IPS DF 6.9 (cell line): Measurements from ENCODE around the gene UBE2S.

ENCODE experiments used
- DNase-seq: peaks from one replicate; pipeline ENCODE4 v3.0.0-alpha.2; 2013; ENCODE audit warnings: low read depth, low spot score
- H3K27ac ChIP-seq: one replicate; pipeline ENCODE4 v1.5.1; 2013; ENCODE audit warnings: low read length, control low read depth
- H3K27me3 ChIP-seq: 2 replicates; pipeline ENCODE4 v1.6.1; 2013; ENCODE audit warnings: mild to moderate bottlenecking, low read length; ENCODE audit not compliant: control insufficient read depth, insufficient read depth
- H3K36me3 ChIP-seq: 2 replicates; pipeline ENCODE4 v1.6.1; 2013; ENCODE audit warnings: low read length; ENCODE audit not compliant: control insufficient read depth, insufficient read depth
- H3K4me1 ChIP-seq: 2 replicates; pipeline ENCODE4 v1.6.1; 2013; ENCODE audit warnings: low read length; ENCODE audit not compliant: control insufficient read depth, insufficient read depth
- H3K4me3 ChIP-seq: 2 replicates; pipeline ENCODE4 v1.5.1; 2013; ENCODE audit warnings: mild to moderate bottlenecking, low read length
- H3K9me3 ChIP-seq: 2 replicates; pipeline ENCODE4 v1.6.1; 2013; ENCODE audit warnings: low read length, inconsistent platforms; ENCODE audit not compliant: control insufficient read depth, insufficient read depth
- WGBS: extraction: QIAGEN DNeasy Blood & Tissue Kit; methylation state at CpG from one replicate; pipeline ENCODE4 v1.1.7; 2013; ENCODE audit warnings: mixed read lengths, missing lambda C conversion rate; ENCODE audit not compliant: insufficient read length, insufficient coverage; 5-methylcytosine and 5-hydroxymethylcytosine counted together

Gene UBE2S

DNA sequence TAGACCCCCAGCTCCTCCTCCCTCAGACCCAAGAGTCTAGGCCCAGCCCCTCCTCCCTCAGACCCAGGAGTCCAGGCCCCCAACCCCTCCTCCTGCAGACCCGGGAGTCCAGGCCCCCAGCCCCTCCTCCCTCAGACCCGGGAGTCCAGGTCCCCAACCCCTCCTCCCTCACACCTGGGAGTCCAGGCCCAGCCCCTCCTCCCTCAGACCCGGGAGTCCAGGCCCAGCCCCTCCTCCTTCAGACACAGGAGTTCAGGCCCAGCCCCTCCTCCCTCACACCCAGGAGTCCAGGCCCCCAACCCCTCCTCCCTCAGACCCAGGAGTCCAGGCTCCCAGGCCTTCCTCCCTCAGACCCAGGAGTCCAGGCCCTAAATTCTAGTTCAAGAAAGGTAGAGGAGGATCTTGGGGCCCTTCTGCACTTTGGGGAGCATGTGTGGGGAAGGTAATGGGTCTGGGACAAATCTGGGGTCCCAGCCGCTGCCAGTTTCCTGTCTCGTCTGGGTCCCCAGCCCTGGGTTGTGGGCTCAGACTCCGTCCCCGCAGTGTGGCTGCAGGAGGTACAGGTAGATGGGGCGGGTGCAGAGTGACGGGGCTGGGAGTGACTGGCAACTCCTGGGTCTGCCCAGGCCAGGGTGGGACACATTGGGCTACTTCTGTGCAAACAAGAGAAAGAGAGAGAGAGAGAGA is 34.1 kb downstream of the UBE2S start:
- Histone ChIP-seq H3K4me1 (peaks cover 15% of the 10 kb centered on the region), H3K36me3 (no peaks in the 10 kb centered on the region), H3K4me3 (no peak overlapping the region), H3K27me3 (peaks cover 12% of the 10 kb centered on the region; the same call in 1 of the 2 replicates), H3K9me3 (no peaks in the 10 kb centered on the region), H3K27ac (no peak overlapping the region)
- no CpG with 5 or more reads among the region's 9 CpGs for WGBS
- no peak for DNase-seq

DNA sequence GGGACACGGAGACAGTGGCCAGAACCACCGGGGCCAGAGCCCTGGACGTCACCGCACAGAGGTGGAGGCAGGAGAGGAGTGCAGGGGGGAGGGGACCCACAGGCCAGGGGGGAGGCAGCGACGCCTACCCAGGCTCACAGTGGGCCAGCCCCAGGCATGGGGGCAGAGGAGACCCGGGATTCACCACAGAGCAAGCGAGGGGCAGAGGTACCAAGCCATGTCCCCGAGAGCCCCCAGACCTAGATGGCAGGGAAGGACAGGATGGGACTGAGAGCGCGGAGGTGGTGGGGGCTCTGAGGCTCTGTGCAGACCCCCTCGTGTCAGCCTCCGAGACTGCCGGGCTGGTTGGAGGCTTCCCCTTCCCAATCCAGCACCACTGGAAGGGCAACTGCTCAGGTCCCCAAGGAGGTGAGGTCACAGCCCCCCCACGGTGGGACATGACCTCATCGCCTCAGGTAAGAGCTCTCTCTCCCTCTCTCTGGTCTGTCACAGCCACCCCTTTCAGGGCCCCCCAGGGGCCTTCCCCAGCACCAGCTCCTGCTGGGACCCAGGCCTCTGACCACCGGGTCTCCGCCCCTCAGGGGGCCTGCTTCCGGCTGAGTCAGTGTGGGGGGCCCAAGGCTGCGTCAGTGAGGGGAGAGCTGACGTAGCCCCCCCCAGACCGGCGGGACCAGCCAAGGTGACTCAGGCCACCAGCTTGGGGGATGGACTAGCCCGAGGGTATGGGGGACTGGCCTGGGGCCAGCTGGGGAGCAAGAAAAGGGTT is 35.1 kb downstream of the UBE2S start:
- no peak for DNase-seq
- no peak overlapping the region for H3K27ac ChIP-seq
- H3K4me3 ChIP-seq: no peak overlapping the region
- no peaks in the 10 kb centered on the region for H3K36me3 ChIP-seq
- H3K27me3 ChIP-seq: peaks cover 14% of the 10 kb centered on the region; the same call in 1 of the 2 replicates
- WGBS: no CpG with 5 or more reads among the region's 24 CpGs
- H3K9me3 ChIP-seq: no peaks in the 10 kb centered on the region
- H3K4me1 ChIP-seq: peaks cover 14% of the 10 kb centered on the region

DNA sequence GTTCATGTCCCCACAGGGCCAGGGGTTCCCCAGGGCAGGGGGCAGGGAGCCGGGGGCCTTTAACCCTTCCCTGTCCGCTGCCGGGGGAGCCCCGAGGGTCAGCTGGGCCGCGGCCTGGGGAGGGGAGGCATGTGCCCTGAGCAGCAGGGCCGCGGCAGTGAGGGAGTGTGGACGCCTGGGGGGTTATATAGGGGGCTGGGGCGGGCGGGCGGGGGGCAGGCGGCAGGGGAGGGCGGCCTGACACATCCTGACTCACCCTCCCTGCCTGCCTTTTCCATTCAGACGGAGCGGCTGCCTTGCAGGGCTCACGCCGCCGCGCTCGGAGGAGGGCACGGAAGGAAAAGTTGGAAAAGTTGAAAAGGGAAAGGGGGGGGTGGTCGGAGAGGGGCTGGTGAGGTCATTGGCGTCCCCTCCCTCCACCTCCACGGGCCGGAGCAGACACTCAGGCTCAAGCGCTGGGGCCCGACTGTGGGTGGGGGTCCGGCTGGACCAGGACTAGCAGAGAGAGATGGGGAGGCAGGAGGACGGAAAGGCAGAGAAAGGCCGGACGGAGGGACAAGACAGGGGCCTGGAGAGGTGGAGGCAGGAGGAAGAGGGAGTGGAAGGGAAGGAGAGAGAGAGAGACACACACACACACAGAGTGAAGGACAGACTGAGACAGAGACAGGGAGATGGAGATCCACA is 37.1 kb downstream of the UBE2S start, which contains the start of gene IL11:
TSS of gene IL11 (minus strand) at position 159 of the 684 bp plus-strand sequence. CDS start at position 6, 153 bp downstream.
- H3K27me3 ChIP-seq: peaks cover 14% of the 10 kb centered on the region; the same call in 1 of the 2 replicates
- no peaks in the 10 kb centered on the region for H3K9me3 ChIP-seq
- peak within 1 kb of the TSS; percentile 46; the same call in 1 of the 2 replicates for H3K4me3 ChIP-seq
- H3K36me3 ChIP-seq: no peaks in the 10 kb centered on the region
- peaks cover 10% of the 10 kb centered on the region for H3K4me1 ChIP-seq
- WGBS: no CpG with 5 or more reads among the region's 32 CpGs
- H3K27ac ChIP-seq: no peak within 1 kb of the TSS
- no peak for DNase-seq

- Histone ChIP-seq H3K36me3 (no peaks in the 10 kb centered on the region), H3K27me3 (peaks cover 14% of the 10 kb centered on the region; the same call in 1 of the 2 replicates), H3K27ac (no peak overlapping the region), H3K4me3 (peak overlapping the region; percentile 46; the same call in 1 of the 2 replicates), H3K4me1 (peaks cover 10% of the 10 kb centered on the region), H3K9me3 (no peaks in the 10 kb centered on the region)
- WGBS: no CpG with 5 or more reads among the region's 59 CpGs
- DNase-seq: no peak
These were observed 37.8 kb downstream of the UBE2S start for GRCh38 chr19:55369653-55370304.

- H3K27me3 ChIP-seq: peaks cover 14% of the 10 kb centered on the region; the same call in 1 of the 2 replicates
- H3K4me1 ChIP-seq: peaks cover 7% of the 10 kb centered on the region
- no CpG with 5 or more reads among the region's 54 CpGs for WGBS
- no peaks in the 10 kb centered on the region for H3K9me3 ChIP-seq
- no peaks in the 10 kb centered on the region for H3K36me3 ChIP-seq
- DNase-seq: no peak
- peak overlapping the region; percentile 32; the same call in 1 of the 2 replicates for H3K4me3 ChIP-seq
- no peak overlapping the region for H3K27ac ChIP-seq
These were observed 38.7 kb downstream of the UBE2S start for GRCh38 chr19:55368701-55369563.

- Histone ChIP-seq H3K4me1 (peaks cover 4% of the 10 kb centered on the region), H3K9me3 (no peaks in the 10 kb centered on the region), H3K27me3 (peaks cover 14% of the 10 kb centered on the region; the same call in 1 of the 2 replicates), H3K4me3 (no peak overlapping the region), H3K36me3 (no peaks in the 10 kb centered on the region), H3K27ac (no peak overlapping the region)
- no peak for DNase-seq
- no CpG with 5 or more reads among the region's 16 CpGs for WGBS
These were observed 39.5 kb downstream of the UBE2S start for GRCh38 chr19:55368106-55368505.

- Histone ChIP-seq H3K9me3 (no peaks in the 10 kb centered on the region), H3K4me1 (peaks cover 4% of the 10 kb centered on the region; the same call in 1 of the 2 replicates), H3K4me3 (no peak overlapping the region), H3K27ac (no peak overlapping the region), H3K36me3 (no peaks in the 10 kb centered on the region), H3K27me3 (peaks cover 10% of the 10 kb centered on the region; the same call in 1 of the 2 replicates)
- no CpG with 5 or more reads among the region's 3 CpGs for WGBS
- DNase-seq: no peak
These were observed 40.8 kb downstream of the UBE2S start for GRCh38 chr19:55366790-55367189.

GRCh38 chr19:55365964-55366363 is 41.6 kb downstream of the UBE2S start:
- DNase-seq: no peak
- Histone ChIP-seq H3K27ac (no peak overlapping the region), H3K27me3 (peaks cover 7% of the 10 kb centered on the region; the same call in 1 of the 2 replicates), H3K4me1 (peaks cover 4% of the 10 kb centered on the region; the same call in 1 of the 2 replicates), H3K36me3 (no peaks in the 10 kb centered on the region), H3K9me3 (no peaks in the 10 kb centered on the region), H3K4me3 (no peak overlapping the region)
- WGBS: no CpG with 5 or more reads among the region's 19 CpGs

- H3K27me3 ChIP-seq: 0 out of 2 replicates have a peak, but pooled peaks cover 2% of the 10 kb centered on the region
- H3K4me1 ChIP-seq: peaks cover 4% of the 10 kb centered on the region; the same call in 1 of the 2 replicates
- H3K27ac ChIP-seq: no peak overlapping the region
- no peaks in the 10 kb centered on the region for H3K9me3 ChIP-seq
- no peak overlapping the region for H3K4me3 ChIP-seq
- H3K36me3 ChIP-seq: no peaks in the 10 kb centered on the region
- no CpG with 5 or more reads among the region's 8 CpGs for WGBS
- DNase-seq: no peak
These were observed 42.3 kb downstream of the UBE2S start for GRCh38 chr19:55365245-55365644.
